ENCODE results near the gene FAM25C. TPM values are rescaled to one million over a fixed set of nuclear protein-coding genes. Genes with fewer than 3 reads are reported as not detected.
"Not testable (repeated sequence)": the region's sequence is repeated elsewhere in the genome, so short reads cannot be mapped to it uniquely, and the experiment has no call there.

The FAM25C gene
- total RNA-seq, 2 experiments from 2014 or later: not detected

GRCh38 chr10:47973131-47973530 lies 26.5 kb downstream of the FAM25C start:
- DNase-seq; H3K27me3 Mint-ChIP-seq; H3K27ac Mint-ChIP-seq; H3K9me3 Mint-ChIP-seq; H3K4me3 Mint-ChIP-seq; intact Hi-C loops (cut with micrococcal nuclease); CTCF ChIA-PET; H3K4me1 Mint-ChIP-seq (ENCODE audit: low read depth); POLR2A ChIA-PET; H3K36me3 Mint-ChIP-seq: not testable (repeated sequence)

- POLR2A ChIA-PET; CTCF ChIA-PET; H3K9me3 Mint-ChIP-seq; H3K27ac Mint-ChIP-seq; DNase-seq; H3K4me1 Mint-ChIP-seq (ENCODE audit: low read depth); H3K4me3 Mint-ChIP-seq; H3K27me3 Mint-ChIP-seq; H3K36me3 Mint-ChIP-seq; intact Hi-C loops (cut with micrococcal nuclease): not testable (repeated sequence)
Observed at GRCh38 chr10:47972077-47972476, 27.5 kb downstream of the FAM25C start.

GRCh38 chr10:47971598-47971997 lies 28.0 kb downstream of the FAM25C start:
- H3K4me3 Mint-ChIP-seq; H3K4me1 Mint-ChIP-seq (ENCODE audit: low read depth); intact Hi-C loops (cut with micrococcal nuclease); H3K36me3 Mint-ChIP-seq; POLR2A ChIA-PET; H3K27me3 Mint-ChIP-seq; CTCF ChIA-PET; H3K27ac Mint-ChIP-seq; H3K9me3 Mint-ChIP-seq; DNase-seq: not testable (repeated sequence)

DNA sequence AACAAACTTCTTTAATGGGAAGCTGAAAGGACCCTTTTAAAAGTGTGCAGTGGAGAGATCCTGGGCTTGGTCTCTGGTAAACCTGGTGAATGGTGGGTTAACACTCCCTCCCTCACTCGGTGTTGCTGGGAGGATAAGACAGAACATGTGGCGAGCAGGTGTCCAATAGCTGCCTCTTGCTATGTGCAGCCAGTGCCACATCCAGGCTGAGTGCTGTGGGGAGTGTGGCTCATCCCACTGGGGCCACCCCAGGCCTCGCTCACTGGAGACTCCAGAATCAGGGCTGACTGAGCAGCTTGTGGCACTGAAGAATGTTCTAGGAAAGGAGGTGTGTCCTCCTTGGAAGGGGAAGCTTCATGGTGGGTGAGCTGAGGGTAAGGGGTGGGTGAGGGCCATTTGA lies 29.5 kb downstream of the FAM25C start:
- CTCF ChIA-PET; H3K27ac Mint-ChIP-seq; H3K36me3 Mint-ChIP-seq; H3K4me1 Mint-ChIP-seq (ENCODE audit: low read depth); H3K9me3 Mint-ChIP-seq; DNase-seq; H3K4me3 Mint-ChIP-seq; H3K27me3 Mint-ChIP-seq; intact Hi-C loops (cut with micrococcal nuclease); POLR2A ChIA-PET: not testable (repeated sequence)

DNA sequence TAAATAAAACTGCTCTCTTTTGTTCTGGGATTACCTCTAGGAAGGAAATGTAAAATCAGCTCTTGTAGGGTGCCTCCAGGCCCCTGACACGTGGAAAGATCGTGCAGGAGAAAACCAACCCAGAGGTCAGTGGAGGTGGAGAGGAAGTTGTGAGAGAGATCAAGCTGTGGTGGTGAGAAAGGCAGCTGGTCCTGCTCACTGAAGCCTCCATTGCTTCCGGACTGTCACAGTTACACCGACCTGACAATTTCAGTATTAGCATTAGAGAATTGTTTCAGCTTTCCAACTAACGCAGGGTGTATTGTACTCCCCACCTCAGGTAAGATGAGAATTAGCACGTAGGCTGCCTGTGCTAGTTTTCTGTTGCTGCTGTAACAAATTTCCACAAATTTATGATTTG lies 30.6 kb downstream of the FAM25C start:
- CTCF ChIA-PET; DNase-seq; intact Hi-C loops (cut with micrococcal nuclease); H3K27me3 Mint-ChIP-seq; H3K36me3 Mint-ChIP-seq; H3K4me3 Mint-ChIP-seq; POLR2A ChIA-PET; H3K9me3 Mint-ChIP-seq; H3K4me1 Mint-ChIP-seq (ENCODE audit: low read depth); H3K27ac Mint-ChIP-seq: not testable (repeated sequence)

- H3K4me3 Mint-ChIP-seq; H3K27me3 Mint-ChIP-seq; CTCF ChIA-PET; H3K9me3 Mint-ChIP-seq; H3K27ac Mint-ChIP-seq; H3K4me1 Mint-ChIP-seq (ENCODE audit: low read depth); H3K36me3 Mint-ChIP-seq; intact Hi-C loops (cut with micrococcal nuclease); DNase-seq; POLR2A ChIA-PET: not testable (repeated sequence)
Observed at GRCh38 chr10:47964280-47965063, 35.1 kb downstream of the FAM25C start.

GRCh38 chr10:47962785-47963184 lies 36.8 kb downstream of the FAM25C start:
- H3K27ac Mint-ChIP-seq; intact Hi-C loops (cut with micrococcal nuclease); H3K9me3 Mint-ChIP-seq; CTCF ChIA-PET; DNase-seq; H3K27me3 Mint-ChIP-seq; H3K4me1 Mint-ChIP-seq (ENCODE audit: low read depth); H3K4me3 Mint-ChIP-seq; H3K36me3 Mint-ChIP-seq; POLR2A ChIA-PET: not testable (repeated sequence)

GRCh38 chr10:47960699-47961098 lies 38.9 kb downstream of the FAM25C start:
- H3K36me3 Mint-ChIP-seq; H3K4me3 Mint-ChIP-seq; H3K9me3 Mint-ChIP-seq; intact Hi-C loops (cut with micrococcal nuclease); CTCF ChIA-PET; H3K27me3 Mint-ChIP-seq; H3K4me1 Mint-ChIP-seq (ENCODE audit: low read depth); POLR2A ChIA-PET; H3K27ac Mint-ChIP-seq; DNase-seq: not testable (repeated sequence)

GRCh38 chr10:47959677-47960076 lies 39.9 kb downstream of the FAM25C start:
- H3K4me1 Mint-ChIP-seq (ENCODE audit: low read depth); H3K4me3 Mint-ChIP-seq; DNase-seq; intact Hi-C loops (cut with micrococcal nuclease); H3K36me3 Mint-ChIP-seq; H3K27me3 Mint-ChIP-seq; H3K27ac Mint-ChIP-seq; H3K9me3 Mint-ChIP-seq; POLR2A ChIA-PET; CTCF ChIA-PET: not testable (repeated sequence)

- H3K9me3 Mint-ChIP-seq; DNase-seq; POLR2A ChIA-PET; intact Hi-C loops (cut with micrococcal nuclease); H3K36me3 Mint-ChIP-seq; H3K4me3 Mint-ChIP-seq; H3K27ac Mint-ChIP-seq; H3K27me3 Mint-ChIP-seq; CTCF ChIA-PET; H3K4me1 Mint-ChIP-seq (ENCODE audit: low read depth): not testable (repeated sequence)
Observed at GRCh38 chr10:47957158-47957557, 42.4 kb downstream of the FAM25C start.

GRCh38 chr10:47947424-47947823 lies 52.2 kb downstream of the FAM25C start:
- intact Hi-C loops (cut with micrococcal nuclease); H3K27ac Mint-ChIP-seq; H3K4me3 Mint-ChIP-seq: not testable (repeated sequence)

More at GRCh38 chr10:47947424-47947823, 52.2 kb downstream of the FAM25C start:
- POLR2A ChIA-PET; DNase-seq; H3K4me1 Mint-ChIP-seq (ENCODE audit: low read depth); H3K36me3 Mint-ChIP-seq; H3K9me3 Mint-ChIP-seq; CTCF ChIA-PET; H3K27me3 Mint-ChIP-seq: not testable (repeated sequence)

Data from activated CD4-positive, alpha-beta memory T cell treated with anti-CD3 and anti-CD28 coated beads for 36 hours (primary cell).